ENCODE results near the gene GON4L.
"Not testable (repeated sequence)": the region's sequence is repeated elsewhere in the genome, so short reads cannot be mapped to it uniquely, and the experiment has no call there.

GON4L gene

GRCh38 chr1:155703216-155703615 is 153.8 kb downstream of the GON4L start:
- ChIA-PET CTCF (no interaction called here), POLR2A (no interaction called here)

GRCh38 chr1:155701675-155702074 is 155.3 kb downstream of the GON4L start:
- POLR2A ChIA-PET; H3K4me3 ChIP-seq (ENCODE audit: low read depth, low read length); H3K4me1 ChIP-seq (ENCODE audit: control insufficient read depth, insufficient read depth, low read length); CTCF ChIA-PET; H3K36me3 ChIP-seq (ENCODE audit: control insufficient read depth in 2 of 2, insufficient read depth in 1 of 2, low read length in 2 of 2); H3K9me3 ChIP-seq (ENCODE audit: control insufficient read depth, insufficient read depth, low read depth, low read length); H3K27ac ChIP-seq (ENCODE audit: extremely low read depth, low read depth, low read length): not testable (repeated sequence)

More at GRCh38 chr1:155703216-155703615, 153.8 kb downstream of the GON4L start:
- Histone ChIP-seq H3K4me3 (ENCODE audit: low read depth, low read length) (no peak overlapping the region), H3K4me1 (ENCODE audit: control insufficient read depth, insufficient read depth, low read length) (no peaks in the 10 kb centered on the region), H3K36me3 (ENCODE audit: control insufficient read depth in 2 of 2, insufficient read depth in 1 of 2, low read length in 2 of 2) (no peaks in the 10 kb centered on the region; a peak in 1 of 3 replicates), H3K9me3 (ENCODE audit: control insufficient read depth, insufficient read depth, low read depth, low read length) (no peaks in the 10 kb centered on the region), H3K27ac (ENCODE audit: extremely low read depth, low read depth, low read length) (no peak overlapping the region)
- TF ChIP-seq ZNF510 (tag by site-specific recombination; IDR thresholded peaks at IDR 0.05; ENCODE audit: insufficient replicate concordance) (no peak), ZNF114 (tag by site-specific recombination; IDR thresholded peaks at IDR 0.05) (no peak), ZNF202 (tag by site-specific recombination; IDR thresholded peaks at IDR 0.05; ENCODE audit: borderline replicate concordance) (no peak), IKZF3 (tag by site-specific recombination; IDR thresholded peaks at IDR 0.05) (no peak), ZBTB21 (tag by site-specific recombination; IDR thresholded peaks at IDR 0.05) (no peak), ZBTB48 (tag by site-specific recombination; IDR thresholded peaks at IDR 0.05) (no peak), BCL11B (tag by site-specific recombination; IDR thresholded peaks at IDR 0.05; ENCODE audit: low read depth) (no peak), ZNF521 (tag by site-specific recombination; IDR thresholded peaks at IDR 0.05) (no peak), KLF16 (tag by site-specific recombination; IDR thresholded peaks at IDR 0.05) (no peak), ZSCAN16 (tag by site-specific recombination; IDR thresholded peaks at IDR 0.05) (no peak), ZNF692 (tag by site-specific recombination; IDR thresholded peaks at IDR 0.05) (no peak), ZNF175 (tag by site-specific recombination; IDR thresholded peaks at IDR 0.05) (no peak)

All from HEK293 (cell line).